ENCODE measurements around the gene BRD1. TPM values are rescaled to one million over a fixed set of nuclear protein-coding genes. Genes with fewer than 3 reads are reported as not detected.

BRD1 gene
- total RNA-seq, 1 experiment from 2014 or later = 51.2 TPM

- TF ChIP-seq EZH2 (IDR thresholded peaks at IDR 0.05; ENCODE audit: borderline replicate concordance, low read depth, low read length, poor library complexity, severe bottlenecking) (no peak), CTCF (conservative IDR thresholded peaks at IDR 0.05; ENCODE audit: low read depth, low read length) (no peak)
- DNase-seq (ENCODE audit: low spot score) = no peak
- Histone ChIP-seq H3K36me3 (ENCODE audit: insufficient read depth, low read length, poor library complexity, severe bottlenecking) (peaks cover 84% of the 10 kb centered on the region), H3K9me3 (ENCODE audit: low read depth, low read length, poor library complexity, severe bottlenecking) (no peaks in the 10 kb centered on the region), H3K4me3 (ENCODE audit: low read depth, low read length, poor library complexity, severe bottlenecking) (no peak overlapping the region), H3K4me1 (ENCODE audit: insufficient read depth, low read length, poor library complexity, severe bottlenecking) (peaks cover 20% of the 10 kb centered on the region), H3K27ac (ENCODE audit: low read depth, low read length, poor library complexity, severe bottlenecking) (no peak overlapping the region), H3K27me3 (replicated peaks; ENCODE audit: insufficient read depth, low read depth, low read length, poor library complexity) (no peaks in the 10 kb centered on the region)
- CTCF ChIA-PET = no interaction called here
- BruUV-seq (replicated peaks) = no TSS peak
- intact Hi-C loops (cut with micrococcal nuclease; ENCODE audit: unreplicated experiment) = no loop called here
- POLR2A ChIA-PET (ENCODE audit: low non-redundant PET) = no interaction called here
Observed at GRCh38 chr22:49792107-49792506, 35.6 kb downstream of the BRD1 start.

GRCh38 chr22:49791682-49792081, 36.0 kb downstream of the BRD1 start:
- Histone ChIP-seq H3K36me3 (ENCODE audit: insufficient read depth, low read length, poor library complexity, severe bottlenecking) (peaks cover 84% of the 10 kb centered on the region), H3K27me3 (replicated peaks; ENCODE audit: insufficient read depth, low read depth, low read length, poor library complexity) (no peaks in the 10 kb centered on the region), H3K4me3 (ENCODE audit: low read depth, low read length, poor library complexity, severe bottlenecking) (no peak overlapping the region), H3K27ac (ENCODE audit: low read depth, low read length, poor library complexity, severe bottlenecking) (no peak overlapping the region), H3K4me1 (ENCODE audit: insufficient read depth, low read length, poor library complexity, severe bottlenecking) (peaks cover 20% of the 10 kb centered on the region), H3K9me3 (ENCODE audit: low read depth, low read length, poor library complexity, severe bottlenecking) (no peaks in the 10 kb centered on the region)
- POLR2A ChIA-PET (ENCODE audit: low non-redundant PET) = no interaction called here
- TF ChIP-seq CTCF (conservative IDR thresholded peaks at IDR 0.05; ENCODE audit: low read depth, low read length) = no peak
- TF ChIP-seq EZH2 (IDR thresholded peaks at IDR 0.05; ENCODE audit: borderline replicate concordance, low read depth, low read length, poor library complexity, severe bottlenecking) = no peak
- BruUV-seq (replicated peaks) = no TSS peak
- no peak for DNase-seq (ENCODE audit: low spot score)
- CTCF ChIA-PET = no interaction called here
- intact Hi-C loops (cut with micrococcal nuclease; ENCODE audit: unreplicated experiment) = no loop called here

GRCh38 chr22:49790912-49791311, 36.8 kb downstream of the BRD1 start:
- Histone ChIP-seq H3K27ac (ENCODE audit: low read depth, low read length, poor library complexity, severe bottlenecking) (no peak overlapping the region), H3K4me3 (ENCODE audit: low read depth, low read length, poor library complexity, severe bottlenecking) (no peak overlapping the region), H3K36me3 (ENCODE audit: insufficient read depth, low read length, poor library complexity, severe bottlenecking) (peaks cover 84% of the 10 kb centered on the region), H3K4me1 (ENCODE audit: insufficient read depth, low read length, poor library complexity, severe bottlenecking) (peaks cover 20% of the 10 kb centered on the region), H3K9me3 (ENCODE audit: low read depth, low read length, poor library complexity, severe bottlenecking) (no peaks in the 10 kb centered on the region), H3K27me3 (replicated peaks; ENCODE audit: insufficient read depth, low read depth, low read length, poor library complexity) (no peaks in the 10 kb centered on the region)
- ChIA-PET CTCF (no interaction called here), POLR2A (ENCODE audit: low non-redundant PET) (no interaction called here)
- TF ChIP-seq CTCF (conservative IDR thresholded peaks at IDR 0.05; ENCODE audit: low read depth, low read length) (no peak), EZH2 (IDR thresholded peaks at IDR 0.05; ENCODE audit: borderline replicate concordance, low read depth, low read length, poor library complexity, severe bottlenecking) (no peak)
- no peak for DNase-seq (ENCODE audit: low spot score)
- no TSS peak for BruUV-seq (replicated peaks)
- intact Hi-C loops (cut with micrococcal nuclease; ENCODE audit: unreplicated experiment) = no loop called here

All from A673 (cell line).